Liver (tissue), 9 donors: ENCODE data around the gene CRB1. TPM values are rescaled to one million over a fixed set of nuclear protein-coding genes. Genes with fewer than 3 reads are reported as not detected.

ENCODE experiments used
- DNase-seq: peaks from one replicate; pipeline ENCODE4 v3.0.0-alpha.2; 2017; ENCODE audit warnings: low spot score
- H3K27ac ChIP-seq, 2 donors: one replicate each; pipeline ENCODE4 v1.7.0; 2013; ENCODE audit warnings: inconsistent platforms in 2 of 2, low read length in 2 of 2, control low read depth in 1 of 2, low read depth in 1 of 2, mild to moderate bottlenecking in 1 of 2
- H3K27me3 ChIP-seq, 4 donors: one replicate each; pipeline versions ENCODE4 v1.6.1 to v1.7.0; 2013; ENCODE audit warnings: low read length in 3 of 4, inconsistent platforms in 1 of 4, mild to moderate bottlenecking in 1 of 4, moderate library complexity in 1 of 4; ENCODE audit not compliant: control insufficient read depth in 4 of 4, insufficient read depth in 4 of 4
- H3K36me3 ChIP-seq, 4 donors: one replicate each; pipeline versions ENCODE4 v1.6.1 to v1.7.0; 2013; ENCODE audit warnings: low read length in 3 of 4, mild to moderate bottlenecking in 3 of 4, low read depth in 1 of 4, moderate library complexity in 1 of 4; ENCODE audit not compliant: control insufficient read depth in 4 of 4, insufficient read depth in 3 of 4
- H3K4me1 ChIP-seq, 4 donors: one replicate each; pipeline versions ENCODE4 v1.6.1 to v1.7.0; 2013; ENCODE audit warnings: low read length in 3 of 4, mild to moderate bottlenecking in 3 of 4, moderate library complexity in 1 of 4; ENCODE audit not compliant: control insufficient read depth in 4 of 4, insufficient read depth in 4 of 4
- H3K4me3 ChIP-seq, 3 donors: one replicate each; pipeline versions ENCODE4 v1.6.1 to v1.7.0; 2013; ENCODE audit warnings: low read length in 3 of 3, control low read depth in 1 of 3, low read depth in 1 of 3, mild to moderate bottlenecking in 1 of 3
- H3K9ac ChIP-seq, 2 donors: one replicate each; pipeline ENCODE4 v1.7.0; 2013; ENCODE audit warnings: low read length in 2 of 2, mild to moderate bottlenecking in 2 of 2, moderate library complexity in 2 of 2, control low read depth in 1 of 2, low read depth in 1 of 2
- H3K9me3 ChIP-seq, 4 donors: one replicate each; pipeline versions ENCODE4 v1.6.1 to v1.7.0; 2013; ENCODE audit warnings: low read length in 3 of 4; ENCODE audit not compliant: control insufficient read depth in 4 of 4
- CTCF ChIP-seq: fragments of 150-350 bp; IDR thresholded peaks from 2 replicates; pipeline ENCODE4 v1.5.1; 2017; ENCODE audit warnings: improper control_type of control experiment, low read depth, low read length; ENCODE audit not compliant: missing input control
- EGR1 ChIP-seq, 2 donors: IDR thresholded peaks; 2 replicates each; pipeline ENCODE4 v1.6.1; 2016 to 2018; ENCODE audit warnings: antibody characterized with exemption in 2 of 2, low read depth in 2 of 2
- FOXA1 ChIP-seq: IDR thresholded peaks from 2 replicates; pipeline ENCODE4 v1.6.1; 2016; ENCODE audit warnings: antibody characterized with exemption
- FOXA2 ChIP-seq: IDR thresholded peaks from 2 replicates; pipeline ENCODE4 v1.6.1; 2016; ENCODE audit warnings: antibody characterized with exemption
- HNF4A ChIP-seq, 2 donors: conservative IDR thresholded peaks; 2 replicates each; pipeline ENCODE4 v1.6.1; 2016; ENCODE audit warnings: antibody characterized with exemption in 2 of 2, mild to moderate bottlenecking in 2 of 2
- HNF4G ChIP-seq: IDR thresholded peaks from 2 replicates; pipeline ENCODE4 v1.6.1; 2016; ENCODE audit warnings: antibody characterized with exemption
- JUND ChIP-seq, 2 donors: IDR thresholded peaks; 2 replicates each; pipeline ENCODE4 v1.6.1; 2016; ENCODE audit warnings: antibody characterized with exemption in 2 of 2
- NR2F2 ChIP-seq: IDR thresholded peaks from 2 replicates; pipeline ENCODE4 v1.6.1; 2016; ENCODE audit warnings: antibody characterized with exemption
- RAD21 ChIP-seq, 2 donors: IDR thresholded peaks; 2 replicates each; pipeline ENCODE4 v1.6.1; 2016; ENCODE audit warnings: antibody characterized with exemption in 2 of 2, mild to moderate bottlenecking in 2 of 2
- RXRA ChIP-seq, 2 donors: IDR thresholded peaks; 2 replicates each; pipeline ENCODE4 v1.6.1; 2017 to 2018; ENCODE audit warnings: antibody characterized with exemption in 2 of 2, mild to moderate bottlenecking in 1 of 2
- SP1 ChIP-seq: IDR thresholded peaks from 2 replicates; pipeline ENCODE4 v1.6.1; 2018; ENCODE audit warnings: antibody characterized with exemption, mild to moderate bottlenecking
- TAF1 ChIP-seq: conservative IDR thresholded peaks from 2 replicates; pipeline ENCODE4 v1.6.1; 2016; ENCODE audit warnings: antibody characterized with exemption, mild to moderate bottlenecking
- YY1 ChIP-seq: IDR thresholded peaks from 2 replicates; pipeline ENCODE4 v1.6.1; 2016; ENCODE audit warnings: antibody characterized with exemption, mild to moderate bottlenecking
- WGBS: extraction: QIAGEN DNeasy Blood & Tissue Kit; methylation state at CpG from one replicate; pipeline ENCODE4 v1.1.7; 2013; 5-methylcytosine and 5-hydroxymethylcytosine counted together
- polyA plus RNA-seq, 2 donors: library from polyadenylated mRNA; stranded (reverse) in 1 of 2; unstranded in 1 of 2; fragments of 200-250 nt in 1 of 2; fragments of >200 nt in 1 of 2; fragmentation: Nextera tagmentation in 1 of 2; extraction: Ambion mirVana in 1 of 2; gene quantifications; one replicate each; pipeline versions ENCODE4 v1.2.1 to v1.2.3, GENCODE V29; 2013 to 2015
- total RNA-seq, 2 donors: library from RNA; depleted of rRNA; stranded (reverse); fragments of >200 nt; gene quantifications; one replicate each; pipeline ENCODE4 v1.2.3, GENCODE V29; 2014
- TF ChIP-seq, protein P1 (sequence below): IDR thresholded peaks from 2 replicates; pipeline ENCODE4 v1.6.1; 2016; ENCODE audit warnings: antibody characterized with exemption
- TF ChIP-seq, protein P2 (sequence below): IDR thresholded peaks from 2 replicates; pipeline ENCODE4 v1.6.1; 2016; ENCODE audit warnings: antibody characterized with exemption
- TF ChIP-seq, protein P3 (sequence below): IDR thresholded peaks from 2 replicates; pipeline ENCODE4 v1.6.1; 2016; ENCODE audit warnings: antibody characterized with exemption, mild to moderate bottlenecking
- TF ChIP-seq, protein P4 (sequence below): IDR thresholded peaks from 2 replicates; pipeline ENCODE4 v1.6.1; 2016; ENCODE audit warnings: antibody characterized with exemption
- donor health status: healthy.
- donor health status: healthy.
- donor health status: healthy.
- donor health status: healthy.
- donor health status: healthy.

The CRB1 gene
- total and polyA plus RNA-seq, 4 donors, result 5.1 TPM; not detected in 3

DNA sequence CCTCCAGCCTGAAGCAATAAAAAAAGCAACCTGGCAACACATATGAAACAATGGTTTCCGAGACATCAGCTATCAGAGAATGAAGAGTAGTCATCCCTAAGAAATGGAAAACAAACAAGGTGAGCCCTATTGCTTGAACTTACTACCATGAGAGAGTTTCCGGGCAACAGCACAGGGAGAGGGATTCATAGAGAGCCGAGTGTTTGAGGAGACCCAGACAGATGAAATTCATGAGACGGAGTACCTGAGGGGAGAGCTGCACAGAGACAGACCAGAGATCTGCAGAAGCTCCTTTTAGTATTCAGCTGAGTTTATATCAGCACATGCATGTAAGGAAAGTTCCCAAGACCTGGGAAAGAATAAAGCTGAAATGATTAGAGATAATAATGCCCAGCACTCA lies 19.8 kb downstream of the CRB1 start:
- no peak overlapping the region for H3K4me3 ChIP-seq
- no peak overlapping the region for H3K27ac ChIP-seq
- TF ChIP-seq CTCF, result no peak
- no peak for TF ChIP-seq RXRA (IDR thresholded peaks at IDR 0.05)
- TF ChIP-seq EGR1 (IDR thresholded peaks at IDR 0.05; ENCODE audit: low read depth in 2 of 2), result no peak
- TF ChIP-seq, protein P1, sequence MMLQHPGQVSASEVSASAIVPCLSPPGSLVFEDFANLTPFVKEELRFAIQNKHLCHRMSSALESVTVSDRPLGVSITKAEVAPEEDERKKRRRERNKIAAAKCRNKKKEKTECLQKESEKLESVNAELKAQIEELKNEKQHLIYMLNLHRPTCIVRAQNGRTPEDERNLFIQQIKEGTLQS, result no peak
- no peak for TF ChIP-seq HNF4G
- H3K9ac ChIP-seq, result no peak overlapping the region
- no peaks in the 10 kb centered on the region for H3K9me3 ChIP-seq
- H3K27me3 ChIP-seq, result no peaks in the 10 kb centered on the region
- 92% methylated on average over 4 of the region's 4 CpGs for WGBS
- H3K36me3 ChIP-seq, result no peaks in the 10 kb centered on the region
- no peaks in the 10 kb centered on the region for H3K4me1 ChIP-seq
- no peak for DNase-seq

DNA sequence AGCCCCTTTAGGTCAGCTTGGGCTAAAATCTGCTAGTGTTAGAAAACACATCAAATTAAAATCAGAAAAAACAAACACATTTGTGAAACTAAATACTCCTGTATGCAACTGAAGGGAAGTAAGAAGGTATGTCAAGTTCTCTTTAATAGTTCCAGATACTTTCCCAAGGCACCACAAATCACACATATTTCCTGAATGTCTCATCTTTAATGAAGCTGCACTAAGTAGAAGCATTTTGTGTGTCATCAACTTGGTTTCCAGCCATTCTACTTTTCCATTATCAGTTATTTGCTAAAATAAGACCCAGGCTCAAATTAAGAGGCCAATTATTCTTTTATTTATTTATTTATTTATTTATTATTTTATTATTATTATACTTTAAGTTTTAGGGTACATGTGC lies 34.7 kb downstream of the CRB1 start:
- no peaks in the 10 kb centered on the region for H3K36me3 ChIP-seq
- H3K9me3 ChIP-seq, result no peaks in the 10 kb centered on the region
- H3K4me1 ChIP-seq, result no peaks in the 10 kb centered on the region
- H3K27me3 ChIP-seq, result no peaks in the 10 kb centered on the region
- TF ChIP-seq NR2F2, result no peak
- no peak for TF ChIP-seq FOXA2
- no peak for TF ChIP-seq EGR1 (IDR thresholded peaks at IDR 0.05; ENCODE audit: low read depth in 2 of 2)
- no peak for TF ChIP-seq TAF1
- no peak for TF ChIP-seq HNF4G
- TF ChIP-seq, protein P1, result no peak
- TF ChIP-seq HNF4A (conservative IDR thresholded peaks at IDR 0.05), result no peak
- TF ChIP-seq FOXA1, result no peak
- TF ChIP-seq, protein P2, sequence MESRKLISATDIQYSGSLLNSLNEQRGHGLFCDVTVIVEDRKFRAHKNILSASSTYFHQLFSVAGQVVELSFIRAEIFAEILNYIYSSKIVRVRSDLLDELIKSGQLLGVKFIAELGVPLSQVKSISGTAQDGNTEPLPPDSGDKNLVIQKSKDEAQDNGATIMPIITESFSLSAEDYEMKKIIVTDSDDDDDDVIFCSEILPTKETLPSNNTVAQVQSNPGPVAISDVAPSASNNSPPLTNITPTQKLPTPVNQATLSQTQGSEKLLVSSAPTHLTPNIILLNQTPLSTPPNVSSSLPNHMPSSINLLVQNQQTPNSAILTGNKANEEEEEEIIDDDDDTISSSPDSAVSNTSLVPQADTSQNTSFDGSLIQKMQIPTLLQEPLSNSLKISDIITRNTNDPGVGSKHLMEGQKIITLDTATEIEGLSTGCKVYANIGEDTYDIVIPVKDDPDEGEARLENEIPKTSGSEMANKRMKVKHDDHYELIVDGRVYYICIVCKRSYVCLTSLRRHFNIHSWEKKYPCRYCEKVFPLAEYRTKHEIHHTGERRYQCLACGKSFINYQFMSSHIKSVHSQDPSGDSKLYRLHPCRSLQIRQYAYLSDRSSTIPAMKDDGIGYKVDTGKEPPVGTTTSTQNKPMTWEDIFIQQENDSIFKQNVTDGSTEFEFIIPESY, result no peak
- no peak for TF ChIP-seq RXRA (IDR thresholded peaks at IDR 0.05)
- TF ChIP-seq RAD21 (IDR thresholded peaks at IDR 0.05), result no peak
- TF ChIP-seq JUND (IDR thresholded peaks at IDR 0.05), result no peak
- no peak for TF ChIP-seq YY1
- TF ChIP-seq SP1, result no peak
- TF ChIP-seq, protein P3, sequence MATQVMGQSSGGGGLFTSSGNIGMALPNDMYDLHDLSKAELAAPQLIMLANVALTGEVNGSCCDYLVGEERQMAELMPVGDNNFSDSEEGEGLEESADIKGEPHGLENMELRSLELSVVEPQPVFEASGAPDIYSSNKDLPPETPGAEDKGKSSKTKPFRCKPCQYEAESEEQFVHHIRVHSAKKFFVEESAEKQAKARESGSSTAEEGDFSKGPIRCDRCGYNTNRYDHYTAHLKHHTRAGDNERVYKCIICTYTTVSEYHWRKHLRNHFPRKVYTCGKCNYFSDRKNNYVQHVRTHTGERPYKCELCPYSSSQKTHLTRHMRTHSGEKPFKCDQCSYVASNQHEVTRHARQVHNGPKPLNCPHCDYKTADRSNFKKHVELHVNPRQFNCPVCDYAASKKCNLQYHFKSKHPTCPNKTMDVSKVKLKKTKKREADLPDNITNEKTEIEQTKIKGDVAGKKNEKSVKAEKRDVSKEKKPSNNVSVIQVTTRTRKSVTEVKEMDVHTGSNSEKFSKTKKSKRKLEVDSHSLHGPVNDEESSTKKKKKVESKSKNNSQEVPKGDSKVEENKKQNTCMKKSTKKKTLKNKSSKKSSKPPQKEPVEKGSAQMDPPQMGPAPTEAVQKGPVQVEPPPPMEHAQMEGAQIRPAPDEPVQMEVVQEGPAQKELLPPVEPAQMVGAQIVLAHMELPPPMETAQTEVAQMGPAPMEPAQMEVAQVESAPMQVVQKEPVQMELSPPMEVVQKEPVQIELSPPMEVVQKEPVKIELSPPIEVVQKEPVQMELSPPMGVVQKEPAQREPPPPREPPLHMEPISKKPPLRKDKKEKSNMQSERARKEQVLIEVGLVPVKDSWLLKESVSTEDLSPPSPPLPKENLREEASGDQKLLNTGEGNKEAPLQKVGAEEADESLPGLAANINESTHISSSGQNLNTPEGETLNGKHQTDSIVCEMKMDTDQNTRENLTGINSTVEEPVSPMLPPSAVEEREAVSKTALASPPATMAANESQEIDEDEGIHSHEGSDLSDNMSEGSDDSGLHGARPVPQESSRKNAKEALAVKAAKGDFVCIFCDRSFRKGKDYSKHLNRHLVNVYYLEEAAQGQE, result no peak
- TF ChIP-seq, protein P4, sequence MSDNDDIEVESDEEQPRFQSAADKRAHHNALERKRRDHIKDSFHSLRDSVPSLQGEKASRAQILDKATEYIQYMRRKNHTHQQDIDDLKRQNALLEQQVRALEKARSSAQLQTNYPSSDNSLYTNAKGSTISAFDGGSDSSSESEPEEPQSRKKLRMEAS, result no peak
- no peak for DNase-seq
- H3K27ac ChIP-seq, result no peak overlapping the region
- H3K9ac ChIP-seq, result no peak overlapping the region
- H3K4me3 ChIP-seq, result no peak overlapping the region
